Liver (tissue), 9 donors: ENCODE measurements around the gene USP21. TPM values are rescaled to one million over a fixed set of nuclear protein-coding genes. Genes with fewer than 3 reads are reported as not detected.

Source experiments
- DNase-seq: peaks from one replicate; pipeline ENCODE4 v3.0.0-alpha.2; 2017; ENCODE audit warnings: low spot score
- H3K27ac ChIP-seq, 2 donors: one replicate each; pipeline ENCODE4 v1.7.0; 2013; ENCODE audit warnings: inconsistent platforms in 2 of 2, low read length in 2 of 2, control low read depth in 1 of 2, low read depth in 1 of 2, mild to moderate bottlenecking in 1 of 2
- H3K27me3 ChIP-seq, 4 donors: one replicate each; pipeline versions ENCODE4 v1.6.1 to v1.7.0; 2013; ENCODE audit warnings: low read length in 3 of 4, inconsistent platforms in 1 of 4, mild to moderate bottlenecking in 1 of 4, moderate library complexity in 1 of 4; ENCODE audit not compliant: control insufficient read depth in 4 of 4, insufficient read depth in 4 of 4
- H3K36me3 ChIP-seq, 4 donors: one replicate each; pipeline versions ENCODE4 v1.6.1 to v1.7.0; 2013; ENCODE audit warnings: low read length in 3 of 4, mild to moderate bottlenecking in 3 of 4, low read depth in 1 of 4, moderate library complexity in 1 of 4; ENCODE audit not compliant: control insufficient read depth in 4 of 4, insufficient read depth in 3 of 4
- H3K4me1 ChIP-seq, 4 donors: one replicate each; pipeline versions ENCODE4 v1.6.1 to v1.7.0; 2013; ENCODE audit warnings: low read length in 3 of 4, mild to moderate bottlenecking in 3 of 4, moderate library complexity in 1 of 4; ENCODE audit not compliant: control insufficient read depth in 4 of 4, insufficient read depth in 4 of 4
- H3K4me3 ChIP-seq, 3 donors: one replicate each; pipeline versions ENCODE4 v1.6.1 to v1.7.0; 2013; ENCODE audit warnings: low read length in 3 of 3, control low read depth in 1 of 3, low read depth in 1 of 3, mild to moderate bottlenecking in 1 of 3
- H3K9ac ChIP-seq, 2 donors: one replicate each; pipeline ENCODE4 v1.7.0; 2013; ENCODE audit warnings: low read length in 2 of 2, mild to moderate bottlenecking in 2 of 2, moderate library complexity in 2 of 2, control low read depth in 1 of 2, low read depth in 1 of 2
- H3K9me3 ChIP-seq, 4 donors: one replicate each; pipeline versions ENCODE4 v1.6.1 to v1.7.0; 2013; ENCODE audit warnings: low read length in 3 of 4; ENCODE audit not compliant: control insufficient read depth in 4 of 4
- EGR1 ChIP-seq, 2 donors: IDR thresholded peaks; 2 replicates each; pipeline ENCODE4 v1.6.1; 2016 to 2018; ENCODE audit warnings: antibody characterized with exemption in 2 of 2, low read depth in 2 of 2
- FOXA1 ChIP-seq: IDR thresholded peaks from 2 replicates; pipeline ENCODE4 v1.6.1; 2016; ENCODE audit warnings: antibody characterized with exemption
- FOXA2 ChIP-seq: IDR thresholded peaks from 2 replicates; pipeline ENCODE4 v1.6.1; 2016; ENCODE audit warnings: antibody characterized with exemption
- GABPA ChIP-seq, 2 donors: IDR thresholded peaks in 1 of 2; conservative IDR thresholded peaks in 1 of 2; 2 replicates each; pipeline ENCODE4 v1.6.1; 2016; ENCODE audit warnings: antibody characterized with exemption in 2 of 2, mild to moderate bottlenecking in 1 of 2, moderate library complexity in 1 of 2
- HNF4A ChIP-seq, 2 donors: conservative IDR thresholded peaks; 2 replicates each; pipeline ENCODE4 v1.6.1; 2016; ENCODE audit warnings: antibody characterized with exemption in 2 of 2, mild to moderate bottlenecking in 2 of 2
- HNF4G ChIP-seq: IDR thresholded peaks from 2 replicates; pipeline ENCODE4 v1.6.1; 2016; ENCODE audit warnings: antibody characterized with exemption
- JUND ChIP-seq, 2 donors: IDR thresholded peaks; 2 replicates each; pipeline ENCODE4 v1.6.1; 2016; ENCODE audit warnings: antibody characterized with exemption in 2 of 2
- NR2F2 ChIP-seq: IDR thresholded peaks from 2 replicates; pipeline ENCODE4 v1.6.1; 2016; ENCODE audit warnings: antibody characterized with exemption
- RAD21 ChIP-seq, 2 donors: IDR thresholded peaks; 2 replicates each; pipeline ENCODE4 v1.6.1; 2016; ENCODE audit warnings: antibody characterized with exemption in 2 of 2, mild to moderate bottlenecking in 2 of 2
- RXRA ChIP-seq, 2 donors: IDR thresholded peaks; 2 replicates each; pipeline ENCODE4 v1.6.1; 2017 to 2018; ENCODE audit warnings: antibody characterized with exemption in 2 of 2, mild to moderate bottlenecking in 1 of 2
- SP1 ChIP-seq: IDR thresholded peaks from 2 replicates; pipeline ENCODE4 v1.6.1; 2018; ENCODE audit warnings: antibody characterized with exemption, mild to moderate bottlenecking
- TAF1 ChIP-seq: conservative IDR thresholded peaks from 2 replicates; pipeline ENCODE4 v1.6.1; 2016; ENCODE audit warnings: antibody characterized with exemption, mild to moderate bottlenecking
- YY1 ChIP-seq: IDR thresholded peaks from 2 replicates; pipeline ENCODE4 v1.6.1; 2016; ENCODE audit warnings: antibody characterized with exemption, mild to moderate bottlenecking
- WGBS: extraction: QIAGEN DNeasy Blood & Tissue Kit; methylation state at CpG from one replicate; pipeline ENCODE4 v1.1.7; 2013; 5-methylcytosine and 5-hydroxymethylcytosine counted together
- polyA plus RNA-seq, 2 donors: library from polyadenylated mRNA; stranded (reverse) in 1 of 2; unstranded in 1 of 2; fragments of 200-250 nt in 1 of 2; fragments of >200 nt in 1 of 2; fragmentation: Nextera tagmentation in 1 of 2; extraction: Ambion mirVana in 1 of 2; gene quantifications; one replicate each; pipeline versions ENCODE4 v1.2.1 to v1.2.3, GENCODE V29; 2013 to 2015
- total RNA-seq, 2 donors: library from RNA; depleted of rRNA; stranded (reverse); fragments of >200 nt; gene quantifications; one replicate each; pipeline ENCODE4 v1.2.3, GENCODE V29; 2014
- TF ChIP-seq, protein P1 (sequence below): IDR thresholded peaks from 2 replicates; pipeline ENCODE4 v1.6.1; 2016; ENCODE audit warnings: antibody characterized with exemption
- TF ChIP-seq, protein P2 (sequence below): IDR thresholded peaks from 2 replicates; pipeline ENCODE4 v1.6.1; 2016; ENCODE audit warnings: antibody characterized with exemption
- TF ChIP-seq, protein P3 (sequence below): fragments of 150-350 bp; IDR thresholded peaks from 2 replicates; pipeline ENCODE4 v1.5.1; 2017; ENCODE audit warnings: improper control_type of control experiment, low read depth, low read length; ENCODE audit not compliant: missing input control
- TF ChIP-seq, protein P4 (sequence below): IDR thresholded peaks from 2 replicates; pipeline ENCODE4 v1.6.1; 2016; ENCODE audit warnings: antibody characterized with exemption, mild to moderate bottlenecking
- TF ChIP-seq, protein P5 (sequence below): IDR thresholded peaks from 2 replicates; pipeline ENCODE4 v1.6.1; 2016; ENCODE audit warnings: antibody characterized with exemption
- donor health status: healthy.
- donor health status: healthy.
- donor health status: healthy.
- donor health status: healthy.
- donor health status: healthy.

The USP21 gene
- total and polyA plus RNA-seq, 4 donors = 4.1 to 9.0 (median 6.5) TPM

DNA sequence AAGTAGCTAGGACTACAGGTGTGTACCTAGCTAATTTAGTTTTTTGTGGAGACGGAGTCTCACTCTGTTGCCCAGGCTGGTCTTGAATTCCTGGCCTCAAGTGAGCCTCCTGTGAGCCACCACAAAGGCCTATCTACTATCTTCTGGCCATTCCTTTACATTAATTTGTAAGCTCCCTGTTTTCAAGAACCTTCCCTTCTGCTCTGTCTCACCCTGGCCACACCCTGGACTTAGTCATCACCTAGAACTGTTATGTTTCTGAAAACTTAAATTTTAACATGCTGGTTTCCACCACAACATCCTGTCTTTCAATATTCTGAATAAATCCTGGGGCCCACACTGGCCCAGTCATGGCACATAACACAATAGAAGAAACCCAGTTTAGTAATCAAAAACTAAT is 22.9 kb downstream of the USP21 start:
- Histone ChIP-seq H3K27ac (peak overlapping the region in 1 of 2 donors; percentile 60), H3K4me1 (peaks cover 0 to 12% (median 8%) of the 10 kb centered on the region in 4 donors), H3K27me3 (no peaks in the 10 kb centered on the region), H3K9ac (no peak overlapping the region), H3K9me3 (no peaks in the 10 kb centered on the region), H3K4me3 (no peak overlapping the region), H3K36me3 (no peaks in the 10 kb centered on the region)
- 97% methylated on average over 1 of the region's 1 CpG for WGBS
- DNase-seq = no peak
- no peak for TF ChIP-seq JUND (IDR thresholded peaks at IDR 0.05)
- TF ChIP-seq, protein P1, sequence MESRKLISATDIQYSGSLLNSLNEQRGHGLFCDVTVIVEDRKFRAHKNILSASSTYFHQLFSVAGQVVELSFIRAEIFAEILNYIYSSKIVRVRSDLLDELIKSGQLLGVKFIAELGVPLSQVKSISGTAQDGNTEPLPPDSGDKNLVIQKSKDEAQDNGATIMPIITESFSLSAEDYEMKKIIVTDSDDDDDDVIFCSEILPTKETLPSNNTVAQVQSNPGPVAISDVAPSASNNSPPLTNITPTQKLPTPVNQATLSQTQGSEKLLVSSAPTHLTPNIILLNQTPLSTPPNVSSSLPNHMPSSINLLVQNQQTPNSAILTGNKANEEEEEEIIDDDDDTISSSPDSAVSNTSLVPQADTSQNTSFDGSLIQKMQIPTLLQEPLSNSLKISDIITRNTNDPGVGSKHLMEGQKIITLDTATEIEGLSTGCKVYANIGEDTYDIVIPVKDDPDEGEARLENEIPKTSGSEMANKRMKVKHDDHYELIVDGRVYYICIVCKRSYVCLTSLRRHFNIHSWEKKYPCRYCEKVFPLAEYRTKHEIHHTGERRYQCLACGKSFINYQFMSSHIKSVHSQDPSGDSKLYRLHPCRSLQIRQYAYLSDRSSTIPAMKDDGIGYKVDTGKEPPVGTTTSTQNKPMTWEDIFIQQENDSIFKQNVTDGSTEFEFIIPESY = no peak
- no peak for TF ChIP-seq RXRA (IDR thresholded peaks at IDR 0.05)
- no peak for TF ChIP-seq TAF1
- TF ChIP-seq SP1 = no peak
- TF ChIP-seq HNF4A (conservative IDR thresholded peaks at IDR 0.05) = no peak
- TF ChIP-seq, protein P2, sequence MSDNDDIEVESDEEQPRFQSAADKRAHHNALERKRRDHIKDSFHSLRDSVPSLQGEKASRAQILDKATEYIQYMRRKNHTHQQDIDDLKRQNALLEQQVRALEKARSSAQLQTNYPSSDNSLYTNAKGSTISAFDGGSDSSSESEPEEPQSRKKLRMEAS = no peak
- TF ChIP-seq GABPA (IDR thresholded peaks at IDR 0.05 in 1 of 2, conservative IDR thresholded peaks at IDR 0.05 in 1 of 2) = no peak
- no peak for TF ChIP-seq FOXA2
- no peak for TF ChIP-seq NR2F2
- TF ChIP-seq, protein P3, sequence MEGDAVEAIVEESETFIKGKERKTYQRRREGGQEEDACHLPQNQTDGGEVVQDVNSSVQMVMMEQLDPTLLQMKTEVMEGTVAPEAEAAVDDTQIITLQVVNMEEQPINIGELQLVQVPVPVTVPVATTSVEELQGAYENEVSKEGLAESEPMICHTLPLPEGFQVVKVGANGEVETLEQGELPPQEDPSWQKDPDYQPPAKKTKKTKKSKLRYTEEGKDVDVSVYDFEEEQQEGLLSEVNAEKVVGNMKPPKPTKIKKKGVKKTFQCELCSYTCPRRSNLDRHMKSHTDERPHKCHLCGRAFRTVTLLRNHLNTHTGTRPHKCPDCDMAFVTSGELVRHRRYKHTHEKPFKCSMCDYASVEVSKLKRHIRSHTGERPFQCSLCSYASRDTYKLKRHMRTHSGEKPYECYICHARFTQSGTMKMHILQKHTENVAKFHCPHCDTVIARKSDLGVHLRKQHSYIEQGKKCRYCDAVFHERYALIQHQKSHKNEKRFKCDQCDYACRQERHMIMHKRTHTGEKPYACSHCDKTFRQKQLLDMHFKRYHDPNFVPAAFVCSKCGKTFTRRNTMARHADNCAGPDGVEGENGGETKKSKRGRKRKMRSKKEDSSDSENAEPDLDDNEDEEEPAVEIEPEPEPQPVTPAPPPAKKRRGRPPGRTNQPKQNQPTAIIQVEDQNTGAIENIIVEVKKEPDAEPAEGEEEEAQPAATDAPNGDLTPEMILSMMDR = no peak
- TF ChIP-seq EGR1 (IDR thresholded peaks at IDR 0.05; ENCODE audit: low read depth in 2 of 2) = no peak
- TF ChIP-seq RAD21 (IDR thresholded peaks at IDR 0.05) = no peak
- no peak for TF ChIP-seq FOXA1
- TF ChIP-seq, protein P4, sequence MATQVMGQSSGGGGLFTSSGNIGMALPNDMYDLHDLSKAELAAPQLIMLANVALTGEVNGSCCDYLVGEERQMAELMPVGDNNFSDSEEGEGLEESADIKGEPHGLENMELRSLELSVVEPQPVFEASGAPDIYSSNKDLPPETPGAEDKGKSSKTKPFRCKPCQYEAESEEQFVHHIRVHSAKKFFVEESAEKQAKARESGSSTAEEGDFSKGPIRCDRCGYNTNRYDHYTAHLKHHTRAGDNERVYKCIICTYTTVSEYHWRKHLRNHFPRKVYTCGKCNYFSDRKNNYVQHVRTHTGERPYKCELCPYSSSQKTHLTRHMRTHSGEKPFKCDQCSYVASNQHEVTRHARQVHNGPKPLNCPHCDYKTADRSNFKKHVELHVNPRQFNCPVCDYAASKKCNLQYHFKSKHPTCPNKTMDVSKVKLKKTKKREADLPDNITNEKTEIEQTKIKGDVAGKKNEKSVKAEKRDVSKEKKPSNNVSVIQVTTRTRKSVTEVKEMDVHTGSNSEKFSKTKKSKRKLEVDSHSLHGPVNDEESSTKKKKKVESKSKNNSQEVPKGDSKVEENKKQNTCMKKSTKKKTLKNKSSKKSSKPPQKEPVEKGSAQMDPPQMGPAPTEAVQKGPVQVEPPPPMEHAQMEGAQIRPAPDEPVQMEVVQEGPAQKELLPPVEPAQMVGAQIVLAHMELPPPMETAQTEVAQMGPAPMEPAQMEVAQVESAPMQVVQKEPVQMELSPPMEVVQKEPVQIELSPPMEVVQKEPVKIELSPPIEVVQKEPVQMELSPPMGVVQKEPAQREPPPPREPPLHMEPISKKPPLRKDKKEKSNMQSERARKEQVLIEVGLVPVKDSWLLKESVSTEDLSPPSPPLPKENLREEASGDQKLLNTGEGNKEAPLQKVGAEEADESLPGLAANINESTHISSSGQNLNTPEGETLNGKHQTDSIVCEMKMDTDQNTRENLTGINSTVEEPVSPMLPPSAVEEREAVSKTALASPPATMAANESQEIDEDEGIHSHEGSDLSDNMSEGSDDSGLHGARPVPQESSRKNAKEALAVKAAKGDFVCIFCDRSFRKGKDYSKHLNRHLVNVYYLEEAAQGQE = no peak
- TF ChIP-seq, protein P5, sequence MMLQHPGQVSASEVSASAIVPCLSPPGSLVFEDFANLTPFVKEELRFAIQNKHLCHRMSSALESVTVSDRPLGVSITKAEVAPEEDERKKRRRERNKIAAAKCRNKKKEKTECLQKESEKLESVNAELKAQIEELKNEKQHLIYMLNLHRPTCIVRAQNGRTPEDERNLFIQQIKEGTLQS = no peak
- no peak for TF ChIP-seq YY1
- no peak for TF ChIP-seq HNF4G
